A204.1 (cell line): ENCODE data around the gene SERINC2.
"Not testable (repeated sequence)": the region's sequence is repeated elsewhere in the genome, so short reads cannot be mapped to it uniquely, and the experiment has no call there.

Source experiments
- FAIRE-seq: peaks from 2 replicates; lab custom pipeline; 2012; peaks lifted over from hg19 to GRCh38; lab: Jason Lieb, UNC

Gene SERINC2

GRCh38 chr1:31471452-31472313, 58.7 kb downstream of the SERINC2 start:
- FAIRE-seq, result not testable (repeated sequence)

GRCh38 chr1:31472314-31472651, 59.3 kb downstream of the SERINC2 start:
- not testable (repeated sequence) for FAIRE-seq

- FAIRE-seq, result not testable (repeated sequence)
These were observed 59.7 kb downstream of the SERINC2 start for GRCh38 chr1:31472673-31473072.

- not testable (repeated sequence) for FAIRE-seq
These were observed 60.5 kb downstream of the SERINC2 start for GRCh38 chr1:31473508-31473907.

- FAIRE-seq, result not testable (repeated sequence)
These were observed 61.6 kb downstream of the SERINC2 start for GRCh38 chr1:31474567-31474966.

GRCh38 chr1:31476891-31477846, 64.2 kb downstream of the SERINC2 start:
- FAIRE-seq, result no peak

GRCh38 chr1:31478167-31478566, 65.2 kb downstream of the SERINC2 start:
- no peak for FAIRE-seq

- FAIRE-seq, result no peak
These were observed 66.8 kb downstream of the SERINC2 start for GRCh38 chr1:31479811-31480210.

- not testable (repeated sequence) for FAIRE-seq
These were observed 67.4 kb downstream of the SERINC2 start for GRCh38 chr1:31480426-31480825.

- no peak for FAIRE-seq
These were observed 69.5 kb downstream of the SERINC2 start for GRCh38 chr1:31482482-31483011.

GRCh38 chr1:31483012-31483946, 70.3 kb downstream of the SERINC2 start:
- FAIRE-seq, result no peak
